SKM-1 treated with dmso at 0.1 percent for 144 hours (cell line): ENCODE results near the gene CCDC187.

ENCODE experiments used
- DNase-seq: peaks from one replicate; lab custom pipeline; 2025; ENCODE audit not compliant: unreplicated experiment; lab: John Stamatoyannopoulos, UW

The CCDC187 gene

GRCh38 chr9:136211006-136211405, 92.9 kb downstream of the CCDC187 start:
- no peak for DNase-seq

GRCh38 chr9:136210276-136210675, 93.6 kb downstream of the CCDC187 start:
- DNase-seq = no peak

DNA sequence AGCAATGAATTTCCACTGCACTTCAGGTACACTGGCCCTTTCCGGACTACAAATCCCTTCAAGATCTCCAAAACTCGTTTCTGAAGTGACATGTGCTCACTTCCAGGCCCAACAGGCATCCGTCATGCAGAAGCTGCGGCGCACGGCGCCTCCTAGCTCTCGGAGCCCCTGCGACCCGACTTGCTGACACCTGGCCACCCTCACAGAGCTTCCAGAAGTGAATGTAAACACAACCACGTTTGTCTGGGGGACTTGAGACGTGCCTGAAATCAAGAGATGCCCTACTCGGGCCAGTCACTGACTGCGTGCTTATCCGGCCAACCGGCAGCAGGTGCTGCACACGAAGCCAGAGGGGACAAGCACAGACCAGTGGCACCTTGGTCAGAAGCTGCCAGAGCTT, 94.1 kb downstream of the CCDC187 start:
- DNase-seq = no peak

DNA sequence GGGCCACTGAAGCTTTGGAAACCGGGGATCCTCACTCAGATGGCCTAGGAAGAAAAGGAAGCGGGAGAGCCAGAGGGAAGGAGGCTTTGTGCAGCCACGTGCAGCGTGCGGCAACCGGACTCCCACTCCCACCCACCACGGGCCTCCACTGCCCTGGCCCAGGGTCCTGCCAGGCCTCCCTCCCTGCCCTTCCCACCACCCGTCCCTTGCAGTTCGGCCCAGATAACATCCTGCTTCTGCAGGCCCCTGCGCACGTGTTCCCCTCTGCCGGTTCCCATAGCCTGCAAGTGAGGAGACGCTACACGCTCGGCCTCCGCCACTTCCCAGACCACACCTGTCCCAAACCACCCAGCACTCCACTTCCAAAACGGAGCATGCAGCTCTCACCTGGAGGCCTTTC, 94.7 kb downstream of the CCDC187 start:
- no peak for DNase-seq

- DNase-seq = no peak
These were observed 95.2 kb downstream of the CCDC187 start for GRCh38 chr9:136208675-136209074.

GRCh38 chr9:136207616-136208015, 96.3 kb downstream of the CCDC187 start:
- DNase-seq = no peak

DNA sequence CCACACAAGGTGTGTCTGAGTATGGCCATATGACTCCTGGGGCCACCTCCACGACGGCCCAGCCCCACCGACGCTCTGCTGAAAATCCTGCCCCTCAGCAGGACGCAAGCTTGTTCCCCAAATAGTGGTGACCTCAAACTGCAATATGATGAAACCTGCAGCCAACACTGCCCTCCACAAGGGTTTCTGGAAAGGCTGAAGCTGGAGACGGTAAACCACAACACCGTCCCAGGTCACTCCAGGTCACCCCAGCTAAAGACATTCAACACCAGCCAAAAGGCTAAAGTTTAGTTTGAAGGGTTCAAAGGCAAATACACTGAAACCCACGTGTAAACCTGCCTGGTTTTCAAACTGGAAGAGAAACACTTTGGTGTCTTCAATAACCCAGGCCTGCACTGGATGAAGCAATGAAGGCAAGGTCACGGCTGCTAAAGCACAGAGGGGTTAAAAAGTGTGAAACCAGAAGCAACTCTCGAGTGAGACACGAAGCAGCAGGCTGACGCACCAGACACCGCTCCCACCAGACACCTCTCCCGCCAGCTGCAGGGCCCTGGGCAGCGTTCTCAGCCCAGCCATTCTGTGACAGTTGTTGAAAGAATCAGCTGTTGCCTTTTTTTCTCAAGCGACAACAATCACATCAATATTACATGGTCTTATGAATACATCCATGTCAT, 97.2 kb downstream of the CCDC187 start:
- DNase-seq = peak; percentile 84

DNA sequence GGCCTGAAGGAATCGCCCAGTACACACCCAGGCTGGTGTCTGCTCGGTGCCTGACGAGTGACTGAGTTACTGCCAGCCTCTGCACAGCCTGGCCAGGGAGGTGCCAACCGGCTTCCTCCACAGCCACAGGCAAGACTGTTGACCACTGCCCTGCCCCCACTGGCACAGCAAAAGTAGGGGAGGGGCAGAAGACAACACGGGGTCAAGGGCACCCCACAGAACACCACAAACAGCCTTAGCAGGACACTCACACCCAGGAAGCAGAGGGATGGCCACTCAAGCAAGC, 98.2 kb downstream of the CCDC187 start:
- DNase-seq = no peak

- no peak for DNase-seq
These were observed 98.8 kb downstream of the CCDC187 start, which contains the start of gene LHX3 for GRCh38 chr9:136204838-136205706. Gene LHX3, minus strand, starts transcription at chr9:136205128. Its CDS starts 116 bp downstream, at chr9:136205012.

DNA sequence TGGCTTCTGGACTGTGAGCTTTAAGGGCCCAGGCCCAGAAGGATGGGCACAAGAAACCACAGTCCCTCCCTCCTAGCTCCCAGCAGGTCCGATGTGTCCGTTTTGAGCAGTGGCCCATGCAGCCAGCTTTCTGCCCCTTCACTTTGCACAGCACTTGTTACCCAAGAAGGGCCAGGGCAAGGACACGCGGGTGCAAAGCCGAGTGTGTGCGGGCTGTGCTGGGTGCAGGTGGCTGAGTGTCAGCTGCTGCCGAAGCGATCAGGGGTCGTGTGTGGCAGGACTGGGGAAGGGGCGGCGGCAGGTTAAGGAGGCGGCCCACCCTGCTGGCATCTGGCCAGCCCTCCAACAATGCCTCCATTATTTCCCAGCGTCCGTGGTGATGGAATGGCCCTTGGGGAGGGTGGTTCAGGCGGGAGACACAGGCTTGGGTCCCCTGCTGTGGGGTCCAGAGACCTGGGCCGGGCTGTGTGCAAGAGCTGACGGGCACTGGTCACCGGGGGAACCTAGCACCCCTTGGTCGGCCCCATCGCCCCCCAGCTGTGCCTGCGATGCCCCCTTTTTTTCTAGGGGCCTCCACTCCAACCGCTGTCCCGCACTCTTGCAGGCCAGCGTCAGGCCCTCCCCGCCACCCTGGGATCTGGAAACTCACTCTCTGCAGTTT, 99.6 kb downstream of the CCDC187 start:
- no peak for DNase-seq

- DNase-seq = no peak
These were observed 100.3 kb downstream of the CCDC187 start for GRCh38 chr9:136203408-136204144.

DNA sequence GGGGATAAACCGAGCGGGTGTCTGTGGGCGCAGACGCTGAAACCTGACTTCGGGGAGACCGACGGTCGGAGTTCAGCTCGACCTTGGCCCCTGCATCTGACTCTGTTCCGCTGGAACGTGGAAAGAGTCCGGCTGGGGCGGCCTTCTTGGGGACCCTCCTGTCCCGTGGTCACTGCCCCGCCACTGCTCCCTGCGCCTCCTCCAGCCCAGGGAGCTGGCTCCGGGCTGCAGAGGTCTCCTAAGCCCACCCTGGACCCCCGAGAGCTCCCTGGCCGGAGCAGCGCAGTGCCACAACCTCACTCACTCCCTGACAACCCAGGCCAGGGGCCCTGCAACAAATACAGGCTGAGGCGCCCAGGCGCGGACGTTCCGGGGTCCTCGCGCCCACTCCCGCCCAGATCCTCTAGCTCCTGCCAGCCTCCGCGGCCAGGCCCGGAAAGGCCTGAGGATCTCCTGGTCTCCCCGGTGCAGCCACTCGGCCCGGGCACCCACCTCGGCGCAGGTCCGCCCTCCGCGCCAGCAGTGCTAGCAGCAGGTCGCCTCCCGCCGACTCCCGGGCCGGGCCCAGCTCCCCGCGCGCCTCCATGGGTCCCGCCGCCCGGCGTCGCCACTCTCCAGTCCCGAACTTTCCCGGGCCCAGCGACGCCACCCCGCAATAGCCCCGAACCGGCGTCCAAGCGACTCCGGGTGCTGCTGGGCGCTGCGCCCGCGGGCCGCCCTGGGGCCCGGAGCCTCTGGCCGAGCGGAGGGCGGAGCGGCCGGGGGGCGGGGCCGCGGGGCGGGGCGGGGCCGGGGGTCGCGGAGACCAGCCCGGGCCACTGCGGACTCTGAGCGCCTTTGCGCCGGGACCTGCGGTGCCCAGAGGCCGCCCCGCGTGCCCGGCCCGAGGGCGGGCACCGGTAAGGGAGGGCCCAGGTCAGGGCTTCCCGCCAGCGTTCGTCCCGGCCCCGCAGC, 101.2 kb downstream of the CCDC187 start:
- DNase-seq = no peak

DNA sequence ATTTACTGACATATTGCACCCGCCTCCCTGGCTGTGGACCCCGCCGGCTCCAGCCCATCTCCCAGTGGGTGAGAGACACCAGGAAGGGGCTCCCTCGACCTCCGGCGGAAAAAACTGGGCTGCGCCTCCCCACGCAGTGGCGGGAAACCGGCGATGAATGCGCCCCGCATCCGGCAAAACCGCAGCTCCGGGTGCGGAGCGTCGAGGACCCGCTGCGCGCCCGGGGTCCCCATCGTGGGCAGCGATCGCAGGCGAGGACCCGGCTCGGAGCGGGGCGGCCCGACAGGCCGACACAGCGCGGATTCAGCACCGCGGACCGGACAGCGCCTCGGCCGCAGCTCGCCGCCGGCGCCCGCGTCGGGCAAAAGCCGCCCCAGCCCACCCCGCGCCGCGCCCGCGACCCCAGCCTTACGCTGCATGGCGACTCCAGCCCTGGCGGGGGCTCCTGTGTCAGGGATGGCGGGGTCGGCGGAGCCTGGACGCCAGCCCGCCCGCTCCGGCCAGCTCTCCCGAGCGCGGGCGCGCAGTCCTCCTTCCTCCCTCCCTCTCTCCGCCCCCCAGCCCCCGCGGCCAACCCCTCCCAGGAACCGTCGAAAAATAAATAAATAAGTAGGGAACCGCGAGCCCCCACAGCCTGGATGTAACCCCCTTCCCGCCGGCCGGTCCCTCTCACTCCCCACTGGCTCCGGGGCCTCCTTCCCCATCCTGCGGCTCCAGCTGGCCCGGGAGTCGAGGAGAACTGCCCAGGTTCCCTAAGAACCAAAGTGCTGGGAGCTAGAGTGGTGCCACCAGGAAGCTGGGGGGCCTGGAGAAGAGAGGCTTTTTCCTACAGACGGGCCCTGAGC, 102.1 kb downstream of the CCDC187 start:
- no peak for DNase-seq

GRCh38 chr9:136201174-136201573, 102.7 kb downstream of the CCDC187 start:
- no peak for DNase-seq

DNA sequence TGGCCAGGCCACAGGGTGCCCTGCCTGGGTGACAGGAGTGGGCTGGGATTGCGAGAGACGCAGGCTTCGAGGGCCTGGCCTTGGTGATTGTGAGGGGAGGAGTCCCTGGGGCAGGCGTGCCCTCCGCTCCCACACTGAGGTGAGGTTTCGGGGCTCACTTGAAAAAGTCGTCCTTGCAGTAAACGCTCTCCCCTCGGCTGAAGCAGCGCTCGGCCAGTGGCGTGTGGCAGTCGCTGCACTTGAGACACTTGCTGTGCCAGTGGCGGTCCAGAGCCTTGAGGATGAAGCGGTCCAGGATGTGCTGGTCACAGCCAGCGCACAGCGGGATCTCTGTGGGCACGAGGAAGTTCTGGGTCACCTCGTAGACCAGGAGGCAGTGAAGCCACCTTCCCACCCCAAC, 103.5 kb downstream of the CCDC187 start:
- no peak for DNase-seq
